ENCODE data around the gene EXOC3L4. TPM values are rescaled to one million over a fixed set of nuclear protein-coding genes. Genes with fewer than 3 reads are reported as not detected.

EXOC3L4 gene
- total and polyA plus RNA-seq, 9 of the 15 experiments (the other 6 are each of a cell fraction or from before 2014, with no cell fraction given) = 0.10 to 6.7 (median 0.98) TPM; not detected in 1

GRCh38 chr14:103156651-103157378 is 62.3 kb downstream of the EXOC3L4 start:
- in situ Hi-C loops (cut with MboI) (no loop called here), intact Hi-C loops (cut with micrococcal nuclease) (no loop called here)
- Histone ChIP-seq H3K27me3 (ENCODE audit: control insufficient read depth in 2 of 2, insufficient read depth in 2 of 2, low read length in 2 of 2) (peaks cover 4 to 35% of the 10 kb centered on the region in 2 experiments; a peak in 4 of 5 replicates), H3K9me1 (ENCODE audit: control insufficient read depth, insufficient read depth, low read length) (no peaks in the 10 kb centered on the region), H3K4me1 (replicated peaks in 1 of 2; ENCODE audit: control insufficient read depth in 2 of 2, insufficient read depth in 2 of 2, low read length in 2 of 2) (peaks cover 0 to 15% of the 10 kb centered on the region in 2 experiments; a peak in 2 of 5 replicates), H4K20me1 (replicated peaks; ENCODE audit: control insufficient read depth, insufficient read depth, low read length) (no peaks in the 10 kb centered on the region), H3K79me2 (ENCODE audit: control insufficient read depth, insufficient read depth, low read length) (no peaks in the 10 kb centered on the region), H3K36me3 (ENCODE audit: control insufficient read depth, insufficient read depth, low read length) (no peaks in the 10 kb centered on the region), H3K9me3 (replicated peaks; ENCODE audit: control insufficient read depth, insufficient read depth, low read depth, low read length) (no peaks in the 10 kb centered on the region), H3K4me2 (ENCODE audit: insufficient read depth, low read length) (no peak overlapping the region), H3K27ac (ENCODE audit: extremely low read depth, low read depth, low read length) (no peak overlapping the region), H3K9ac (ENCODE audit: insufficient read depth in 1 of 2, low read depth in 2 of 2, low read length in 2 of 2) (no peak overlapping the region), H2AFZ (ENCODE audit: low read depth, low read length) (no peak overlapping the region), H3K4me3 (no peak overlapping the region)
- FAIRE-seq = no peak
- ChIA-PET CTCF (ENCODE audit: low intra/inter-chr PET ratio) (no interaction called here), POLR2A (interaction anchor here (0.6 to 1.1 kb wide), 4 partner anchors 13 to 332 kb away, joined by 3 to 4 read pairs (median 3); no protein-coding TSS in a partner anchor)
- no peak for DNase-seq (ENCODE audit: extremely low read depth in 1 of 4, low spot score in 3 of 4)
- no TSS peak for BruUV-seq (replicated peaks)
- TF ChIP-seq, protein P1, sequence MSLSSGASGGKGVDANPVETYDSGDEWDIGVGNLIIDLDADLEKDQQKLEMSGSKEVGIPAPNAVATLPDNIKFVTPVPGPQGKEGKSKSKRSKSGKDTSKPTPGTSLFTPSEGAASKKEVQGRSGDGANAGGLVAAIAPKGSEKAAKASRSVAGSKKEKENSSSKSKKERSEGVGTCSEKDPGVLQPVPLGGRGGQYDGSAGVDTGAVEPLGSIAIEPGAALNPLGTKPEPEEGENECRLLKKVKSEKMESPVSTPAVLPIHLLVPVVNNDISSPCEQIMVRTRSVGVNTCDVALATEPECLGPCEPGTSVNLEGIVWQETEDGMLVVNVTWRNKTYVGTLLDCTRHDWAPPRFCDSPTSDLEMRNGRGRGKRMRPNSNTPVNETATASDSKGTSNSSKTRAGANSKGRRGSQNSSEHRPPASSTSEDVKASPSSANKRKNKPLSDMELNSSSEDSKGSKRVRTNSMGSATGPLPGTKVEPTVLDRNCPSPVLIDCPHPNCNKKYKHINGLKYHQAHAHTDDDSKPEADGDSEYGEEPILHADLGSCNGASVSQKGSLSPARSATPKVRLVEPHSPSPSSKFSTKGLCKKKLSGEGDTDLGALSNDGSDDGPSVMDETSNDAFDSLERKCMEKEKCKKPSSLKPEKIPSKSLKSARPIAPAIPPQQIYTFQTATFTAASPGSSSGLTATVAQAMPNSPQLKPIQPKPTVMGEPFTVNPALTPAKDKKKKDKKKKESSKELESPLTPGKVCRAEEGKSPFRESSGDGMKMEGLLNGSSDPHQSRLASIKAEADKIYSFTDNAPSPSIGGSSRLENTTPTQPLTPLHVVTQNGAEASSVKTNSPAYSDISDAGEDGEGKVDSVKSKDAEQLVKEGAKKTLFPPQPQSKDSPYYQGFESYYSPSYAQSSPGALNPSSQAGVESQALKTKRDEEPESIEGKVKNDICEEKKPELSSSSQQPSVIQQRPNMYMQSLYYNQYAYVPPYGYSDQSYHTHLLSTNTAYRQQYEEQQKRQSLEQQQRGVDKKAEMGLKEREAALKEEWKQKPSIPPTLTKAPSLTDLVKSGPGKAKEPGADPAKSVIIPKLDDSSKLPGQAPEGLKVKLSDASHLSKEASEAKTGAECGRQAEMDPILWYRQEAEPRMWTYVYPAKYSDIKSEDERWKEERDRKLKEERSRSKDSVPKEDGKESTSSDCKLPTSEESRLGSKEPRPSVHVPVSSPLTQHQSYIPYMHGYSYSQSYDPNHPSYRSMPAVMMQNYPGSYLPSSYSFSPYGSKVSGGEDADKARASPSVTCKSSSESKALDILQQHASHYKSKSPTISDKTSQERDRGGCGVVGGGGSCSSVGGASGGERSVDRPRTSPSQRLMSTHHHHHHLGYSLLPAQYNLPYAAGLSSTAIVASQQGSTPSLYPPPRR (CRISPR knock-in tag; IDR thresholded peaks at IDR 0.05; ENCODE audit: borderline replicate concordance) = no peak
- no peak for TF ChIP-seq TAF15 (IDR thresholded peaks at IDR 0.05; ENCODE audit: low read depth, low read length)
- no peak for TF ChIP-seq ZNF586 (CRISPR knock-in tag; conservative IDR thresholded peaks at IDR 0.05)
- WGBS (ENCODE audit: insufficient coverage, low coverage, missing lambda C conversion rate) = 18% methylated on average over 19 of the region's 21 CpGs
- peak; percentile 61 for ATAC-seq
